ENCODE measurements around the gene HPCAL1.

Gene HPCAL1

DNA sequence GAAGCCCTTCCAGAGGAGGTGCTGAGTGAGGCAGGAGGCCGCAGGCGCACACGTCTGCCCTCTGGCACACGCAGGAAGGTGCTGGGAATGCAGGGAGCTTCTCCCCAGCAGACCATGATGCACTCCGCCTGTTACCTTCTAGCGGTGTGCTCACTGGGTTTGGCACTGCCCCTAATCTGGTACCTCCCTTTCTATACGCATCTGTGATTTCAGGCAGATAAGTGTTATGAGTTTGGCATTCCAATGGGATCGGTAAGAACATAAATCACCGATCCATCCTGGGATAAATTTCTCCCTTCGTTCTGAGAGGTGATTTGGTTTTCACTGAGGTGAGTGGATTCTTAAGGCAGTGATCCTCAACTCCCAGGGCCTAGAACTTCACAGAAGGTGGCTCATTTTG, 110.8 kb downstream of the HPCAL1 start:
- Histone ChIP-seq H4K20me1 (ENCODE audit: low read depth, low read length) (no peaks in the 10 kb centered on the region), H3K9me2 (replicated peaks; ENCODE audit: insufficient read depth, low read length) (no peaks in the 10 kb centered on the region), H3F3A (ENCODE audit: insufficient read depth) (peaks cover 7% of the 10 kb centered on the region), H3K9ac (ENCODE audit: low read length) (no peak overlapping the region), H3K79me2 (ENCODE audit: insufficient read depth, low read length) (no peaks in the 10 kb centered on the region), H3K9me3 (ENCODE audit: insufficient read depth, low read length) (no peaks in the 10 kb centered on the region), H3K36me3 (ENCODE audit: low read length) (no peaks in the 10 kb centered on the region), H3K27me3 (ENCODE audit: low read length) (no peaks in the 10 kb centered on the region), H3K4me2 (ENCODE audit: low read depth, low read length, poor library complexity, severe bottlenecking) (no peak overlapping the region), H3K4me3 (ENCODE audit: insufficient read depth, low read length, poor library complexity, severe bottlenecking) (no peak overlapping the region), H2AFZ (ENCODE audit: low read depth, low read length, severe bottlenecking) (no peak overlapping the region), H3K27ac (ENCODE audit: low read depth, low read length) (no peak overlapping the region)
- TF ChIP-seq, protein P1, sequence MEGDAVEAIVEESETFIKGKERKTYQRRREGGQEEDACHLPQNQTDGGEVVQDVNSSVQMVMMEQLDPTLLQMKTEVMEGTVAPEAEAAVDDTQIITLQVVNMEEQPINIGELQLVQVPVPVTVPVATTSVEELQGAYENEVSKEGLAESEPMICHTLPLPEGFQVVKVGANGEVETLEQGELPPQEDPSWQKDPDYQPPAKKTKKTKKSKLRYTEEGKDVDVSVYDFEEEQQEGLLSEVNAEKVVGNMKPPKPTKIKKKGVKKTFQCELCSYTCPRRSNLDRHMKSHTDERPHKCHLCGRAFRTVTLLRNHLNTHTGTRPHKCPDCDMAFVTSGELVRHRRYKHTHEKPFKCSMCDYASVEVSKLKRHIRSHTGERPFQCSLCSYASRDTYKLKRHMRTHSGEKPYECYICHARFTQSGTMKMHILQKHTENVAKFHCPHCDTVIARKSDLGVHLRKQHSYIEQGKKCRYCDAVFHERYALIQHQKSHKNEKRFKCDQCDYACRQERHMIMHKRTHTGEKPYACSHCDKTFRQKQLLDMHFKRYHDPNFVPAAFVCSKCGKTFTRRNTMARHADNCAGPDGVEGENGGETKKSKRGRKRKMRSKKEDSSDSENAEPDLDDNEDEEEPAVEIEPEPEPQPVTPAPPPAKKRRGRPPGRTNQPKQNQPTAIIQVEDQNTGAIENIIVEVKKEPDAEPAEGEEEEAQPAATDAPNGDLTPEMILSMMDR (IDR thresholded peaks at IDR 0.05; ENCODE audit: insufficient read depth, low read length, poor library complexity, severe bottlenecking): no peak
- no peak for TF ChIP-seq EZH2phosphoT487 (conservative IDR thresholded peaks at IDR 0.05; ENCODE audit: low read length)

DNA sequence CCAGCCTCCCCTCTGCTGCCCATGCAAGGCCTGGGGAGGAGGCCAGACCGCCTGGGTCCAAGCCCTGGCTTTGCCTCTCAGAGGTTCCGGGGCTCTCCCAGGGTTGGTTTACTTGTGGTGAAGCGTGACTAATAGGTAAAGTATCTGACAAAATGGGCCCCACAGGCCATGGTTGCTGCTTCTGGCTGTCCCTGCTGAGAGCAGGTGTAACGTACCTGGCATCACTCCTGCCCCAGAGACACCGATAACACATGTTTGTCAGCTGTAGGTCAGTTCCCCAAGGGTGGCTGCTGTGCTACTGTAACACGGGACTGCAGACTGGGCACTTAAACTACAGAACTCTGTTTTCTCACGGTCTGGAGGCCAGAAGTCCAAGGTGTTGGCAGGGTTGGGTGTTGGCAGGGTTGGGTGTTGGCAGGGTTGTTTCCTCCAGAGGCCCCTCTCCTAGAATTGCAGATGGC, 111.3 kb downstream of the HPCAL1 start:
- Histone ChIP-seq H3K9me3 (ENCODE audit: insufficient read depth, low read length) (no peaks in the 10 kb centered on the region), H3K27ac (ENCODE audit: low read depth, low read length) (no peak overlapping the region), H3F3A (ENCODE audit: insufficient read depth) (peaks cover 7% of the 10 kb centered on the region)

DNA sequence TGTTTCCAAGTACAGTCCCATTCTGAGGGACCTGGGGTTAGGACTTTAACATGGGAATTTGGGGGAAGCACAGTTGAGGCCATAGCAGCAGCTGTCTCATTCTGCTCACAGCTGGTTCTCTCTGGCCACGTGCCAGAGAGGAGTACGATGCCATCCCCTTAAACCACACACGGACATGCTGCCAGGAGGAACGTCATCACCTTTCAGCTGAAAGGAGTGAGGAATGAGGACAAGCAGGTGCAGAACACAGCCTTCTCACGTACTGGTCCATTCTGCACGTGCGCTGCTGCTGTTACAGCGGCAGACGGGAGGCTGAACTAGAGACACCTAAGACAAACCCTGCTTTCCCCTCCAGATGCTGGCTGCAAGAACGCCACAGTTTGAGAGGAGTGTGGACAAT, 111.9 kb downstream of the HPCAL1 start:
- TF ChIP-seq EZH2phosphoT487 (conservative IDR thresholded peaks at IDR 0.05; ENCODE audit: low read length): no peak
- TF ChIP-seq, protein P1 (IDR thresholded peaks at IDR 0.05; ENCODE audit: insufficient read depth, low read length, poor library complexity, severe bottlenecking): no peak
- Histone ChIP-seq H4K20me1 (ENCODE audit: low read depth, low read length) (no peaks in the 10 kb centered on the region), H3K4me2 (ENCODE audit: low read depth, low read length, poor library complexity, severe bottlenecking) (no peak overlapping the region), H3K36me3 (ENCODE audit: low read length) (no peaks in the 10 kb centered on the region), H3K9ac (ENCODE audit: low read length) (no peak overlapping the region), H2AFZ (ENCODE audit: low read depth, low read length, severe bottlenecking) (no peak overlapping the region), H3K9me2 (replicated peaks; ENCODE audit: insufficient read depth, low read length) (no peaks in the 10 kb centered on the region), H3F3A (ENCODE audit: insufficient read depth) (peaks cover 7% of the 10 kb centered on the region), H3K27me3 (ENCODE audit: low read length) (no peaks in the 10 kb centered on the region), H3K79me2 (ENCODE audit: insufficient read depth, low read length) (no peaks in the 10 kb centered on the region), H3K27ac (ENCODE audit: low read depth, low read length) (no peak overlapping the region), H3K9me3 (ENCODE audit: insufficient read depth, low read length) (no peaks in the 10 kb centered on the region), H3K4me3 (ENCODE audit: insufficient read depth, low read length, poor library complexity, severe bottlenecking) (no peak overlapping the region)

More for the DNA sequence above, 111.3 kb downstream of the HPCAL1 start:
- Histone ChIP-seq H3K27me3 (ENCODE audit: low read length) (no peaks in the 10 kb centered on the region), H3K79me2 (ENCODE audit: insufficient read depth, low read length) (no peaks in the 10 kb centered on the region), H3K4me3 (ENCODE audit: insufficient read depth, low read length, poor library complexity, severe bottlenecking) (no peak overlapping the region), H3K36me3 (ENCODE audit: low read length) (no peaks in the 10 kb centered on the region), H3K9me2 (replicated peaks; ENCODE audit: insufficient read depth, low read length) (no peaks in the 10 kb centered on the region), H4K20me1 (ENCODE audit: low read depth, low read length) (no peaks in the 10 kb centered on the region), H2AFZ (ENCODE audit: low read depth, low read length, severe bottlenecking) (no peak overlapping the region), H3K9ac (ENCODE audit: low read length) (no peak overlapping the region), H3K4me2 (ENCODE audit: low read depth, low read length, poor library complexity, severe bottlenecking) (no peak overlapping the region)
- TF ChIP-seq EZH2phosphoT487 (conservative IDR thresholded peaks at IDR 0.05; ENCODE audit: low read length): no peak
- TF ChIP-seq, protein P1 (IDR thresholded peaks at IDR 0.05; ENCODE audit: insufficient read depth, low read length, poor library complexity, severe bottlenecking): no peak

Data from SU-DHL-6 (cell line).